CD4-positive, alpha-beta T cell treated with Interleukin-15 for 1 hour (primary cell): Measurements from ENCODE around the gene OR2T2.
"Not testable (repeated sequence)": the region's sequence is repeated elsewhere in the genome, so short reads cannot be mapped to it uniquely, and the experiment has no call there.

Source experiments
- DNase-seq: peaks from one replicate; pipeline ENCODE4 v3.0.0-alpha.2; 2020

OR2T2 gene

GRCh38 chr1:248445399-248445798 is at the start of gene OR2T2:
OR2T2 (plus strand) TSS chr1:248445637; CDS start chr1:248452798, 7,161 bp downstream.
- not testable (repeated sequence) for DNase-seq

- no peak for DNase-seq
Measured at GRCh38 chr1:248402748-248403147, 42.7 kb upstream of the OR2T2 start, which contains the start of gene OR2T1. OR2T1 (plus strand) TSS chr1:248403048; CDS start chr1:248406148, 3,100 bp downstream.

- no peak for DNase-seq
Measured at GRCh38 chr1:248404024-248404423, 41.4 kb upstream of the OR2T2 start.

GRCh38 chr1:248406721-248407692 is 38.4 kb upstream of the OR2T2 start:
- no peak for DNase-seq

- no peak for DNase-seq
Measured at GRCh38 chr1:248416226-248416625, 29.2 kb upstream of the OR2T2 start.

GRCh38 chr1:248417854-248418253 is 27.6 kb upstream of the OR2T2 start:
- no peak for DNase-seq

- DNase-seq, result no peak
Measured at GRCh38 chr1:248421384-248421783, 24.1 kb upstream of the OR2T2 start.

GRCh38 chr1:248427526-248428191 is 17.8 kb upstream of the OR2T2 start:
- DNase-seq, result not testable (repeated sequence)

GRCh38 chr1:248428192-248428533 is 17.3 kb upstream of the OR2T2 start:
- DNase-seq, result not testable (repeated sequence)

GRCh38 chr1:248431683-248432082 is 13.8 kb upstream of the OR2T2 start:
- DNase-seq, result not testable (repeated sequence)

GRCh38 chr1:248432201-248432600 is 13.2 kb upstream of the OR2T2 start:
- DNase-seq, result not testable (repeated sequence)

- DNase-seq, result not testable (repeated sequence)
Measured at GRCh38 chr1:248433811-248434415, 11.5 kb upstream of the OR2T2 start.

- DNase-seq, result not testable (repeated sequence)
Measured at GRCh38 chr1:248434913-248435312, 10.5 kb upstream of the OR2T2 start.

- not testable (repeated sequence) for DNase-seq
Measured at GRCh38 chr1:248436303-248436702, 9.1 kb upstream of the OR2T2 start.

- not testable (repeated sequence) for DNase-seq
Measured at GRCh38 chr1:248438668-248439067, 6.8 kb upstream of the OR2T2 start.

- DNase-seq, result not testable (repeated sequence)
Measured at GRCh38 chr1:248439283-248439682, 6.2 kb upstream of the OR2T2 start.

GRCh38 chr1:248442500-248443277 is 2.7 kb upstream of the OR2T2 start:
- DNase-seq, result not testable (repeated sequence)

GRCh38 chr1:248444603-248445002 is 834 bp upstream of the OR2T2 start:
- DNase-seq, result not testable (repeated sequence)

- DNase-seq, result not testable (repeated sequence)
Measured at GRCh38 chr1:248448409-248449074, 3.1 kb downstream of the OR2T2 start.

- DNase-seq, result not testable (repeated sequence)
Measured at GRCh38 chr1:248449821-248450465, 4.5 kb downstream of the OR2T2 start.

- DNase-seq, result not testable (repeated sequence)
Measured at GRCh38 chr1:248450466-248451145, 5.2 kb downstream of the OR2T2 start.
